Measurements from ENCODE around the gene PRSS2. TPM values are rescaled to one million over a fixed set of nuclear protein-coding genes. Genes with fewer than 3 reads are reported as not detected.
"Not testable (repeated sequence)": the region's sequence is repeated elsewhere in the genome, so short reads cannot be mapped to it uniquely, and the experiment has no call there.

The PRSS2 gene
- total RNA-seq, 1 donor = not detected

DNA sequence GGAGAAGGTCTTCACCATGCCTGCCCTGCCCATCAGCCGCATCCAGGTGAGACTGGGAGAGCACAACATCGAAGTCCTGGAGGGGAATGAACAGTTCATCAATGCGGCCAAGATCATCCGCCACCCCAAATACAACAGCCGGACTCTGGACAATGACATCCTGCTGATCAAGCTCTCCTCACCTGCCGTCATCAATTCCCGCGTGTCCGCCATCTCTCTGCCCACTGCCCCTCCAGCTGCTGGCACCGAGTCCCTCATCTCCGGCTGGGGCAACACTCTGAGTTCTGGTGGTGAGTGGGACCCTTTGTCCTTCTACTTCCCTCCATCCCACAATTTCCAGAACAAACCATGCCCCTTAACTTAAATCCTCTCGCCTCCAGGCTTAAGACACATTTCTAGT, 2.5 kb downstream of the PRSS2 start:
- Histone ChIP-seq H3K4me1 (ENCODE audit: insufficient read depth, low read length) (no peaks in the 10 kb centered on the region), H3K4me3 (ENCODE audit: low read length) (no peak overlapping the region), H3K9me3 (ENCODE audit: low read depth, low read length) (no peaks in the 10 kb centered on the region), H3K27me3 (ENCODE audit: insufficient read depth, low read length) (no peaks in the 10 kb centered on the region)

DNA sequence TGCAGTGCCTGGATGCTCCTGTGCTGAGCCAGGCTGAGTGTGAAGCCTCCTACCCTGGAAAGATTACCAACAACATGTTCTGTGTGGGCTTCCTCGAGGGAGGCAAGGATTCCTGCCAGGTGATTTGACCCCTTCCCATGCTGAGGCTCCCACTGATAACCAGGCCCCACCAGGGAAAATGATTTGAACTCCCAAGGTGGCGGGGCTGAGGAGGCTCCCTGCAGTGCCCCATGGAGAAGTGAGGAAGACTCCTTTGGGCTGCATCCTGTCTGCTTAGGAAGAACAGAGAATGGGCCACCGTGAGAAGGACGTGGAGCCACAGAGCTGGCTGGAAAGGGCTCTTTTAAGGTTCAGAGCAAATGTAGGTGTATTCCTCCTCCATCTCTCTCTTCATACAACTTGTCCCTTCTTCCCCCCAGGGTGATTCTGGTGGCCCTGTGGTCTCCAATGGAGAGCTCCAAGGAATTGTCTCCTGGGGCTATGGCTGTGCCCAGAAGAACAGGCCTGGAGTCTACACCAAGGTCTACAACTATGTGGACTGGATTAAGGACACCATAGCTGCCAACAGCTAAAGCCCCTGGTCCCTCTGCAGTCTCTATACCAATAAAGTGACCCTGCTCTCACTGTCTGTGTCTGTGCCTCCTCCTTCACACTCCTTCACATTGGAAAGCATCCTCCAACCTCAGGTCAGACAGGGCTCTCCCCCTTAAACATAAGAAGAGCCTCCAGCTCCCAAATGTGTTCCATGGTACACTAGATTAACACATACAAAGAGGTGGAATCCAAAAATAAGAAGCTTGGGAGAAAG, 3.4 kb downstream of the PRSS2 start:
- H3K4me1 ChIP-seq (ENCODE audit: insufficient read depth, low read length) = no peaks in the 10 kb centered on the region
- H3K27me3 ChIP-seq (ENCODE audit: insufficient read depth, low read length) = no peaks in the 10 kb centered on the region
- H3K4me3 ChIP-seq (ENCODE audit: low read length) = no peak overlapping the region
- H3K9me3 ChIP-seq (ENCODE audit: low read depth, low read length) = no peaks in the 10 kb centered on the region

DNA sequence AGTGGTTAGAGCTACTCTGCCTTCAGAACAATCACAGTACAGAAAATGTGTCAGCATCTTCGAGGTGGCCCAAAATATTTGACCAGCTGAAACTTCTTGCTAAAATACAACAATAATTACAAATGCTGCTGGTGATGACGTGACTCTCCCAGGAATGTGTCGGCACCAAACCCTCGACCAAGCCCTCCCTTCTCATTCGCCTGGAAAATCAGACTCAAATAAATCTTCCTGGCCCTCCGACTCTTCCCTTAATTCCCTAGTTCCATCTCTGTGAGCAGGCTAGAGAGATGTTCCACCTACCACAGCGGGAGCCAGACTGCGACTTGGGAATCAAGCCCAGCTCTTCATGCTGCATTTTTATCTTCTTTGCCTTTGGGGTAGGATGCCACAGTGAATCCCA, 4.1 kb downstream of the PRSS2 start:
- no peak overlapping the region for H3K4me3 ChIP-seq (ENCODE audit: low read length)
- no peaks in the 10 kb centered on the region for H3K27me3 ChIP-seq (ENCODE audit: insufficient read depth, low read length)
- no peaks in the 10 kb centered on the region for H3K9me3 ChIP-seq (ENCODE audit: low read depth, low read length)
- no peaks in the 10 kb centered on the region for H3K4me1 ChIP-seq (ENCODE audit: insufficient read depth, low read length)

- not testable (repeated sequence) for H3K9me3 ChIP-seq (ENCODE audit: low read depth, low read length); H3K27me3 ChIP-seq (ENCODE audit: insufficient read depth, low read length); H3K4me3 ChIP-seq (ENCODE audit: low read length); H3K4me1 ChIP-seq (ENCODE audit: insufficient read depth, low read length)
Measured at GRCh38 chr7:142775351-142776115, 4.8 kb downstream of the PRSS2 start.

DNA sequence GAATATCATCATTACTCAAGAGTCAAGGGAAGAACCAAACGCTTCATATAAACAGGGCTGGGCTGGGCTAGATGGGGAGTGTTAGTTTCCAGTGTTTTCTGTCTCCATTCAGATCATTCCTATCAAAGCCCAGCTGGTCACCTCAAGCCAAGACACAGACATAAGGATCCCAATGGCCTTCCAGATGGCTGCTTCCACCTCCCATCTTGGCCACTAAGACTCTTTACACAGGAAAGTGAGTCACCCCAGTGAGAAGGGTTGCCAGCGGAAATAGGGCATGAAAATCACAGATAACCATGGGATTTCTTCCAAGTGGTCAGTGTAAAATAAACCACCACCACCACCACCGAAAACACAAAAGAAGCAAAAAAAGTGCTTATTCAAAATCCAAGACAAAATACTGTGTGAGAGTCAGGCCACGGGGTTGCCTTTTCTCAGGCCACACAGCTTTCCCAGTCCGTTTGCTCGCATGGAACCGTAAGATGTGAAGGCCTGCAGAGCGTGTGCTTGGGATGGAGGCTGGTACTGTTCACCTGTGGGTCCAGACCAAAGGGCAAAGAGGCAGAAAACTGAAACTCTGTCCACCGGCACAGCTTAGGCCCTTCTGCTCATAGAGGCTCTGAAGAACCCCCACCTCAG, 5.6 kb downstream of the PRSS2 start:
- Histone ChIP-seq H3K4me3 (ENCODE audit: low read length) (no peak overlapping the region), H3K27me3 (ENCODE audit: insufficient read depth, low read length) (no peaks in the 10 kb centered on the region), H3K9me3 (ENCODE audit: low read depth, low read length) (no peaks in the 10 kb centered on the region), H3K4me1 (ENCODE audit: insufficient read depth, low read length) (no peaks in the 10 kb centered on the region)

- not testable (repeated sequence) for H3K27me3 ChIP-seq (ENCODE audit: insufficient read depth, low read length)
Measured at GRCh38 chr7:142776845-142777225, 6.1 kb downstream of the PRSS2 start.

GRCh38 chr7:142777318-142777717, 6.5 kb downstream of the PRSS2 start:
- Histone ChIP-seq H3K4me3 (ENCODE audit: low read length) (no peak overlapping the region), H3K4me1 (ENCODE audit: insufficient read depth, low read length) (no peaks in the 10 kb centered on the region), H3K9me3 (ENCODE audit: low read depth, low read length) (no peaks in the 10 kb centered on the region), H3K27me3 (ENCODE audit: insufficient read depth, low read length) (no peaks in the 10 kb centered on the region)

More at GRCh38 chr7:142776845-142777225, 6.1 kb downstream of the PRSS2 start:
- H3K4me1 ChIP-seq (ENCODE audit: insufficient read depth, low read length); H3K9me3 ChIP-seq (ENCODE audit: low read depth, low read length); H3K4me3 ChIP-seq (ENCODE audit: low read length): not testable (repeated sequence)

GRCh38 chr7:142782922-142783900, 12.4 kb downstream of the PRSS2 start:
- H3K9me3 ChIP-seq (ENCODE audit: low read depth, low read length) = no peaks in the 10 kb centered on the region
- H3K27me3 ChIP-seq (ENCODE audit: insufficient read depth, low read length) = no peaks in the 10 kb centered on the region
- peak overlapping the region; percentile 23 for H3K4me3 ChIP-seq (ENCODE audit: low read length)
- peaks cover 16% of the 10 kb centered on the region for H3K4me1 ChIP-seq (ENCODE audit: insufficient read depth, low read length)

GRCh38 chr7:142784096-142784495, 13.3 kb downstream of the PRSS2 start:
- Histone ChIP-seq H3K4me3 (ENCODE audit: low read length) (no peak overlapping the region), H3K4me1 (ENCODE audit: insufficient read depth, low read length) (peaks cover 16% of the 10 kb centered on the region), H3K27me3 (ENCODE audit: insufficient read depth, low read length) (no peaks in the 10 kb centered on the region), H3K9me3 (ENCODE audit: low read depth, low read length) (no peaks in the 10 kb centered on the region)

DNA sequence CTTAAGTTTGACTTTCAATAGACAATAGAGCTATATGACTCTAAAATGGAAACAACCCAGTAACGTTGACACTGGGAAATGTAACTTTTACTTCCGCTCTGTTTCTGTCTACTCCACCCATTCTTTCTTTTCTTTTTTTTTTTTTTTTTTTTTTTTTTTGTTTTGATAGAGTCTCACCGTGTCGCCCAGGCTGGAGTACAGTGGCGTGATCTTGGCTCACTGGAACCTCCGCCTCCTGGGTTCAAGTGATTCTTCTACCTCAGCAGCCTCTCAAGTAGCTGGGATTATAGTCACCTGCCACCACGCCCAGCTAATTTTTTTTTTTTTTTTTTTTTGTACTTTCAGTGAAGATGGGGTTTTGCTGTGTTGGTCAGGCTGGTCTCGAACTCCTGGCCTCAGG, 13.9 kb downstream of the PRSS2 start:
- H3K9me3 ChIP-seq (ENCODE audit: low read depth, low read length) = no peaks in the 10 kb centered on the region
- H3K4me1 ChIP-seq (ENCODE audit: insufficient read depth, low read length) = peaks cover 16% of the 10 kb centered on the region
- no peaks in the 10 kb centered on the region for H3K27me3 ChIP-seq (ENCODE audit: insufficient read depth, low read length)
- H3K4me3 ChIP-seq (ENCODE audit: low read length) = no peak overlapping the region

GRCh38 chr7:142785841-142786250, 15.1 kb downstream of the PRSS2 start:
- Histone ChIP-seq H3K4me1 (ENCODE audit: insufficient read depth, low read length) (peaks cover 19% of the 10 kb centered on the region), H3K27me3 (ENCODE audit: insufficient read depth, low read length) (no peaks in the 10 kb centered on the region), H3K4me3 (ENCODE audit: low read length) (peak overlapping the region; percentile 28), H3K9me3 (ENCODE audit: low read depth, low read length) (no peaks in the 10 kb centered on the region)

- H3K27me3 ChIP-seq (ENCODE audit: insufficient read depth, low read length) = no peaks in the 10 kb centered on the region
- H3K4me1 ChIP-seq (ENCODE audit: insufficient read depth, low read length) = peaks cover 24% of the 10 kb centered on the region
- H3K9me3 ChIP-seq (ENCODE audit: low read depth, low read length) = no peaks in the 10 kb centered on the region
- H3K4me3 ChIP-seq (ENCODE audit: low read length) = peak overlapping the region; percentile 60
Measured at GRCh38 chr7:142787034-142787768, 16.4 kb downstream of the PRSS2 start.

DNA sequence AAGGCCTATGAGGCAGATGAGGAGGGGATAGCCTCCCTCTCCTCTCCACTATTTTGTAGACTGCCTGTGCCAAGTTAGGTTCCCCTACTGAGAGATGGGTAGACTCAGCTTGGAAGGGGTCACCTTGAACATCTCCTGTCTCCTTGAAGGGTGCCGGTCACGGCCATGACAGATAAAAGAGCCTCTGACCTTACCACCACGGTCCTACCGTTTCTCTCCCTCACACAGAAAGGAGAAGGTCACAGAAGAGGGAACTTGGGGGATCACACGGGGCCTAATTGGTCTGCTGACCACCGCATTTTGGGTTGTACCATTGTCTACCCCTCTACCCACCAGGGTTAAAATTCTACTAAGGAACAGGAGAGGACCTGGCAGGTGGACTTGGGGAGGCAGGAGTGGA, 17.0 kb downstream of the PRSS2 start:
- Histone ChIP-seq H3K9me3 (ENCODE audit: low read depth, low read length) (no peaks in the 10 kb centered on the region), H3K27me3 (ENCODE audit: insufficient read depth, low read length) (no peaks in the 10 kb centered on the region), H3K4me3 (ENCODE audit: low read length) (peak overlapping the region; percentile 60), H3K4me1 (ENCODE audit: insufficient read depth, low read length) (peaks cover 26% of the 10 kb centered on the region)
